Peyer's patch (tissue), 4 donors: Measurements from ENCODE around the gene WIPF1. TPM values are rescaled to one million over a fixed set of nuclear protein-coding genes. Genes with fewer than 3 reads are reported as not detected.

Source experiments
- DNase-seq, 3 donors: peaks; one replicate each; pipeline ENCODE4 v3.0.0-alpha.2; 2017 to 2019
- H3K27ac ChIP-seq, 4 donors: fragments of 200-600 bp; sonication (generic); one replicate each; pipeline ENCODE4 v1.5.1; 2016 to 2019
- H3K27me3 ChIP-seq, 2 donors: fragments of 200-600 bp; sonication (generic); one replicate each; pipeline ENCODE4 v1.5.1; 2019
- H3K36me3 ChIP-seq, 3 donors: fragments of 200-600 bp; sonication (generic); one replicate each; pipeline ENCODE4 v1.5.1; 2016 to 2019
- H3K4me1 ChIP-seq, 4 donors: fragments of 200-600 bp; sonication (generic); one replicate each; pipeline ENCODE4 v1.5.1; 2016 to 2019
- H3K4me3 ChIP-seq, 4 donors: fragments of 200-600 bp; sonication (generic); 1 replicate in 3 of 4; 2 replicates in 1 of 4; pipeline ENCODE4 v1.5.1; 2016 to 2019; ENCODE audit warnings: mild to moderate bottlenecking in 1 of 4
- H3K9me3 ChIP-seq, 4 donors: fragments of 200-600 bp; sonication (generic); one replicate each; pipeline ENCODE4 v1.5.1; 2016 to 2019; ENCODE audit warnings: mild to moderate bottlenecking in 1 of 4
- CTCF ChIP-seq, 6 experiments: fragments of 450-650 bp in 4 of 6; fragments of 200-600 bp in 2 of 6; sonication (generic) in 1 of 6; IDR thresholded peaks; one replicate each; pipeline ENCODE4 v1.5.1; 2017 to 2019; ENCODE audit warnings: antibody characterized with exemption in 6 of 6, mild to moderate bottlenecking in 3 of 6, moderate library complexity in 1 of 6
- POLR2A ChIP-seq, 2 donors: fragments of 450-650 bp; IDR thresholded peaks; one replicate each; pipeline ENCODE4 v1.5.1; 2017; ENCODE audit warnings: antibody characterized with exemption in 2 of 2, mild to moderate bottlenecking in 2 of 2, moderate library complexity in 2 of 2
- total RNA-seq, 4 donors: library from RNA; depleted of rRNA; stranded (reverse); fragments of >200 nt; gene quantifications; one replicate each; pipeline ENCODE4 v1.1.0, GENCODE V29; 2016

Gene WIPF1
- total RNA-seq, 4 donors from 2014 or later = 7.4 to 81.7 (median 17.3) TPM

GRCh38 chr2:174566871-174567270 lies 30.7 kb downstream of the WIPF1 start:
- DNase-seq = no peak
- Histone ChIP-seq H3K4me3 (no peak overlapping the region), H3K4me1 (no peaks in the 10 kb centered on the region), H3K27me3 (no peaks in the 10 kb centered on the region), H3K27ac (no peak overlapping the region), H3K36me3 (peaks cover 0 to 25% (median 0%) of the 10 kb centered on the region in 3 donors), H3K9me3 (no peaks in the 10 kb centered on the region)
- no peak for TF ChIP-seq CTCF (IDR thresholded peaks at IDR 0.05)
- no peak for TF ChIP-seq POLR2A (IDR thresholded peaks at IDR 0.05)

GRCh38 chr2:174563530-174564282 lies 33.9 kb downstream of the WIPF1 start:
- H3K36me3 ChIP-seq = peaks cover 0 to 15% (median 0%) of the 10 kb centered on the region in 3 donors
- H3K27me3 ChIP-seq = no peaks in the 10 kb centered on the region
- peaks cover 0 to 4% (median 0%) of the 10 kb centered on the region in 4 donors for H3K4me1 ChIP-seq
- TF ChIP-seq CTCF (IDR thresholded peaks at IDR 0.05) (no peak), POLR2A (IDR thresholded peaks at IDR 0.05) (no peak)
- DNase-seq = no peak
- no peaks in the 10 kb centered on the region for H3K9me3 ChIP-seq
- no peak overlapping the region for H3K27ac ChIP-seq
- H3K4me3 ChIP-seq = no peak overlapping the region

GRCh38 chr2:174561972-174562370 lies 35.6 kb downstream of the WIPF1 start:
- Histone ChIP-seq H3K4me1 (peaks cover 0 to 4% (median 0%) of the 10 kb centered on the region in 4 donors), H3K36me3 (peaks cover 0 to 5% (median 0%) of the 10 kb centered on the region in 3 donors), H3K27me3 (no peaks in the 10 kb centered on the region), H3K9me3 (no peaks in the 10 kb centered on the region), H3K4me3 (no peak overlapping the region), H3K27ac (no peak overlapping the region)
- DNase-seq = no peak
- no peak for TF ChIP-seq POLR2A (IDR thresholded peaks at IDR 0.05)

- DNase-seq = no peak
- Histone ChIP-seq H3K4me3 (no peak overlapping the region), H3K4me1 (peaks cover 0 to 4% (median 0%) of the 10 kb centered on the region in 4 donors), H3K27me3 (no peaks in the 10 kb centered on the region), H3K27ac (peak overlapping the region in 1 of 4 donors; percentile 1), H3K9me3 (no peaks in the 10 kb centered on the region), H3K36me3 (no peaks in the 10 kb centered on the region)
- TF ChIP-seq POLR2A (IDR thresholded peaks at IDR 0.05) = no peak
- no peak for TF ChIP-seq CTCF (IDR thresholded peaks at IDR 0.05)
Measured at GRCh38 chr2:174561283-174561971, 36.2 kb downstream of the WIPF1 start.

- no peaks in the 10 kb centered on the region for H3K27me3 ChIP-seq
- TF ChIP-seq POLR2A (IDR thresholded peaks at IDR 0.05) (no peak), CTCF (IDR thresholded peaks at IDR 0.05) (no peak)
- H3K36me3 ChIP-seq = no peaks in the 10 kb centered on the region
- H3K9me3 ChIP-seq = no peaks in the 10 kb centered on the region
- no peak overlapping the region for H3K4me3 ChIP-seq
- peaks cover 0 to 4% (median 0%) of the 10 kb centered on the region in 4 donors for H3K4me1 ChIP-seq
- no peak for DNase-seq
- no peak overlapping the region for H3K27ac ChIP-seq
Measured at GRCh38 chr2:174560737-174561136, 36.9 kb downstream of the WIPF1 start.

- no peak for DNase-seq
- no peak overlapping the region for H3K4me3 ChIP-seq
- peaks cover 0 to 9% (median under 1%) of the 10 kb centered on the region in 4 donors for H3K4me1 ChIP-seq
- no peak overlapping the region for H3K27ac ChIP-seq
- TF ChIP-seq POLR2A (IDR thresholded peaks at IDR 0.05) (no peak), CTCF (IDR thresholded peaks at IDR 0.05) (no peak)
- no peaks in the 10 kb centered on the region for H3K36me3 ChIP-seq
- H3K9me3 ChIP-seq = no peaks in the 10 kb centered on the region
- no peaks in the 10 kb centered on the region for H3K27me3 ChIP-seq
Measured at GRCh38 chr2:174555998-174556397, 41.6 kb downstream of the WIPF1 start.
